K562 (cell line): ENCODE results near the gene PSD2. TPM values are rescaled to one million over a fixed set of nuclear protein-coding genes. Genes with fewer than 3 reads are reported as not detected.
A peak's percentile ranks its signal among the peaks of the same experiment; 100 is the strongest.

Experiments
- CBFB ChIP-seq: sonication (generic); formaldehyde crosslinking; IDR thresholded peaks from 2 replicates; pipeline ENCODE4 v1.4.0; 2020; ENCODE audit warnings: mild to moderate bottlenecking, missing genetic modification reagents
- HLTF ChIP-seq: fragments of 450-650 bp; IDR thresholded peaks from 2 replicates; pipeline ENCODE4 v1.6.1; 2016
- MAZ ChIP-seq, 2 experiments: fragments of 450-650 bp in 1 of 2; sonication (generic) in 1 of 2; formaldehyde crosslinking; IDR thresholded peaks in 1 of 2; conservative IDR thresholded peaks in 1 of 2; 2 replicates each; pipeline versions ENCODE4 v1.4.0 to v1.5.0; 2020; ENCODE audit warnings: mild to moderate bottlenecking in 1 of 2, missing genetic modification reagents in 1 of 2
- XRCC3 ChIP-seq: fragments of 450-650 bp; IDR thresholded peaks from 2 replicates; pipeline ENCODE4 v1.6.1; 2017; ENCODE audit warnings: mild to moderate bottlenecking, moderate library complexity
- polyA plus RNA-seq, 8 experiments: library from polyadenylated mRNA; depleted of rRNA in 4 of 8; stranded (reverse) in 5 of 8; unstranded in 3 of 8; fragments of >200 nt; fragmentation: Nextera tagmentation in 2 of 8; fragmentation: Illumina TruSeq in 1 of 8; extraction: Ambion mirVana in 2 of 8; extraction: Trizol in 1 of 8; gene quantifications; 2 replicates each; pipeline versions ENCODE4 v1.2.1 to v1.2.3, GENCODE V29; 2011 to 2014; ENCODE audit warnings: inconsistent platforms in 1 of 8, missing spikeins in 1 of 8
- total RNA-seq, 7 experiments: library from RNA; depleted of rRNA in 6 of 7; stranded (reverse); fragments of >200 nt in 6 of 7; fragmentation: Illumina TruSeq in 2 of 7; extraction: Trizol in 2 of 7; gene quantifications; 2 replicates each; pipeline versions ENCODE4 v1.2.1 to v1.2.3, GENCODE V29; 2011 to 2021; ENCODE audit warnings: low replicate concordance in 1 of 7
- TF ChIP-seq, protein P1 (sequence below): fragments of 450-650 bp; formaldehyde crosslinking; IDR thresholded peaks from 2 replicates; pipeline ENCODE4 v1.4.0; 2022; ENCODE audit warnings: missing genetic modification characterization
- TF ChIP-seq, protein P2 (sequence below), 3 experiments: fragments of 200-800 bp in 1 of 3; fragments of 250-450 bp in 1 of 3; fragments of 450-650 bp in 1 of 3; sonication (Bioruptor Pico) in 1 of 3; sonication (Bioruptor generic) in 1 of 3; formaldehyde crosslinking in 1 of 3; IDR thresholded peaks; 2 replicates each; pipeline versions ENCODE4 v1.6.1 to v1.8.0; 2016 to 2022; ENCODE audit warnings: mild to moderate bottlenecking in 2 of 3, missing genetic modification characterization in 2 of 3, missing compliant biosample characterization in 1 of 3, moderate library complexity in 1 of 3

The PSD2 gene
- total and polyA plus RNA-seq, 9 of the 15 experiments (the other 6 are each of a cell fraction or from before 2014, with no cell fraction given) = 0.01 to 0.09 (median 0.04) TPM; not detected in 4

DNA sequence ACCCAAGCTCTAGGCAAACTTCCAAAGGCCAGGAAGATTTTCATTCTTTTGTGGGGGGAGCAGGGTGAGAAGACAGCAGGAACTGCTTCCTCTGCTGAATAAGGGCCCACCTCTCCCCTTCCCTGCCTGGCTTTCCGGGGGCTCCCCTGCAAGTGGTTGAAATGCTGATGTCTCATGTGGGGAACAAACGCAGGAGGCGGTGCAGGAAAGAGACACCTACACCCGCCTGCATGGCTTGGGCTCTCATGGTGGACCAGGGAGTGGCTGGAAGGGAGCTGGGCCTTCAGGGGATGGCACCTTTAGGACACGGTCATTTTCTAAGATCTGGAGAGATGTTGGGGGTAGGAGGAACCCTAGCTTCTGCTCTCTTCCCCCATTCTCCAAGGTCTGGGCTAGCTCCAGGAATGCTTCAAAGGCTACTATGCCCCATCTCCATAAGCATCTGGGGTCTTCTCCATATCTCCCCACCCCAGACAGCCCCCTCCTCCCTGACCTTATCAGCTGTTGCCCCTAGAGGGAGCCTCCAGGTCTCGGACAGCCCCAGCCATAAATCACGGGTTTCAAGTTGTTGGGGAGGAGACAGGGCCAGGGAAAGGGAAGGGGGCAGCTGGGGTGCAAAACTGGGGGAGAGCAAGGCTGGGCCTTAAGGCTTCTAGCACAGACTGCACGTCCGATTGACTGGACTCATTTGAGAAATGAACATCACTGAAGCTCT is 76.6 kb downstream of the PSD2 start (continued):
- TF ChIP-seq, protein P1, sequence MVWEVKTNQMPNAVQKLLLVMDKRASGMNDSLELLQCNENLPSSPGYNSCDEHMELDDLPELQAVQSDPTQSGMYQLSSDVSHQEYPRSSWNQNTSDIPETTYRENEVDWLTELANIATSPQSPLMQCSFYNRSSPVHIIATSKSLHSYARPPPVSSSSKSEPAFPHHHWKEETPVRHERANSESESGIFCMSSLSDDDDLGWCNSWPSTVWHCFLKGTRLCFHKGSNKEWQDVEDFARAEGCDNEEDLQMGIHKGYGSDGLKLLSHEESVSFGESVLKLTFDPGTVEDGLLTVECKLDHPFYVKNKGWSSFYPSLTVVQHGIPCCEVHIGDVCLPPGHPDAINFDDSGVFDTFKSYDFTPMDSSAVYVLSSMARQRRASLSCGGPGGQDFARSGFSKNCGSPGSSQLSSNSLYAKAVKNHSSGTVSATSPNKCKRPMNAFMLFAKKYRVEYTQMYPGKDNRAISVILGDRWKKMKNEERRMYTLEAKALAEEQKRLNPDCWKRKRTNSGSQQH (CRISPR knock-in tag) = no peak
- no peak for TF ChIP-seq XRCC3
- TF ChIP-seq, protein P2, sequence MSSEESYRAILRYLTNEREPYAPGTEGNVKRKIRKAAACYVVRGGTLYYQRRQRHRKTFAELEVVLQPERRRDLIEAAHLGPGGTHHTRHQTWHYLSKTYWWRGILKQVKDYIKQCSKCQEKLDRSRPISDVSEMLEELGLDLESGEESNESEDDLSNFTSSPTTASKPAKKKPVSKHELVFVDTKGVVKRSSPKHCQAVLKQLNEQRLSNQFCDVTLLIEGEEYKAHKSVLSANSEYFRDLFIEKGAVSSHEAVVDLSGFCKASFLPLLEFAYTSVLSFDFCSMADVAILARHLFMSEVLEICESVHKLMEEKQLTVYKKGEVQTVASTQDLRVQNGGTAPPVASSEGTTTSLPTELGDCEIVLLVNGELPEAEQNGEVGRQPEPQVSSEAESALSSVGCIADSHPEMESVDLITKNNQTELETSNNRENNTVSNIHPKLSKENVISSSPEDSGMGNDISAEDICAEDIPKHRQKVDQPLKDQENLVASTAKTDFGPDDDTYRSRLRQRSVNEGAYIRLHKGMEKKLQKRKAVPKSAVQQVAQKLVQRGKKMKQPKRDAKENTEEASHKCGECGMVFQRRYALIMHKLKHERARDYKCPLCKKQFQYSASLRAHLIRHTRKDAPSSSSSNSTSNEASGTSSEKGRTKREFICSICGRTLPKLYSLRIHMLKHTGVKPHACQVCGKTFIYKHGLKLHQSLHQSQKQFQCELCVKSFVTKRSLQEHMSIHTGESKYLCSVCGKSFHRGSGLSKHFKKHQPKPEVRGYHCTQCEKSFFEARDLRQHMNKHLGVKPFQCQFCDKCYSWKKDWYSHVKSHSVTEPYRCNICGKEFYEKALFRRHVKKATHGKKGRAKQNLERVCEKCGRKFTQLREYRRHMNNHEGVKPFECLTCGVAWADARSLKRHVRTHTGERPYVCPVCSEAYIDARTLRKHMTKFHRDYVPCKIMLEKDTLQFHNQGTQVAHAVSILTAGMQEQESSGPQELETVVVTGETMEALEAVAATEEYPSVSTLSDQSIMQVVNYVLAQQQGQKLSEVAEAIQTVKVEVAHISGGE (CRISPR knock-in tag; IDR thresholded peaks at IDR 0.05) = no peak
- TF ChIP-seq HLTF = no peak
- no peak for TF ChIP-seq CBFB (CRISPR knock-in tag)
- TF ChIP-seq MAZ (CRISPR knock-in tag; conservative IDR thresholded peaks at IDR 0.05 in 1 of 2, IDR thresholded peaks at IDR 0.05 in 1 of 2) = peak in 1 of 2 experiments; percentile 47; a peak in 1 of 4 replicates
